NCI-H2227 (cell line): ENCODE data around the gene MACROH2A1.

ENCODE experiments used
- DNase-seq: peaks from one replicate; lab custom pipeline; 2025; ENCODE audit not compliant: unreplicated experiment; lab: John Stamatoyannopoulos, UW

MACROH2A1 gene

GRCh38 chr5:135436951-135437418, 38.0 kb upstream of the MACROH2A1 start:
- DNase-seq: no peak

DNA sequence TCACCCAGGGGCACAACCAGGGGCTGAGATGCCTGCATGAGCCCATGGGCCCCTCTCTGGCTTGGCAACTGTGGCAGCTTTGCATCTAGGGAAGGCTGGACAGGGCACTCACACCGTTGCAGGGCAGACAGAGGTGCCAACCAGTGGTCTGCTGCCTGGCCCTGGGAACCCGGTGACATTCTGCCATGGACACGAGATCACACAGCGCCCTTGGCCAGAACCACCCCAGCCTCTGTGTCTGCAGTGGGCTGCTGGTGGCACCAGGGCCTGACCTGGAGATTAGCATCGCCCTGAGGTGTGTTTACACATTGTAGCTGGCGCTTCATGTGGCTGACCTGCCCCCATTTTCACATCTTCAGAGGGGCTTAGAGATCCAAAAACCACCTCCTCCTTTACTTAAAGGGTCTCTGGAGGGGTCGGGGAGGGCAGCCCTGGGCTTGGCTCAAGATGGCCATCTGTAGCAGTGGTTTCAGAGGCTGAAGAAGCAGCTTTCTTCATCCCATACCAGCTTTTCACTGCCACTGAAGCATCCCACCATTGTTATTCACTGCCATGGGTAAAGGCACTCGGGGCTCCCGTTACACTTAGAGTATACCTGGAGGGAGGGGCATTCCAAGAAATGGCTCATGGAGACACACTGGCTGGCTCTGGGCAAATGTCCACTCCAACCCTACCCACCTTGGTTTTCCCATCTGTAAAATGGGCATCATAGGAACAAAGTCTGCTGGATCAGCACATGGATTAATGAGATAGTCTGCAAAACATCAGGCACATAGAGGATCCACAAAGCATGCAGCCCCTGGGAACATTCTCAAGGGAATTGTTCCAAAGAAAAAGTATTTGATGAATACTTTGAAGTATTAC, 36.7 kb upstream of the MACROH2A1 start:
- DNase-seq: no peak

DNA sequence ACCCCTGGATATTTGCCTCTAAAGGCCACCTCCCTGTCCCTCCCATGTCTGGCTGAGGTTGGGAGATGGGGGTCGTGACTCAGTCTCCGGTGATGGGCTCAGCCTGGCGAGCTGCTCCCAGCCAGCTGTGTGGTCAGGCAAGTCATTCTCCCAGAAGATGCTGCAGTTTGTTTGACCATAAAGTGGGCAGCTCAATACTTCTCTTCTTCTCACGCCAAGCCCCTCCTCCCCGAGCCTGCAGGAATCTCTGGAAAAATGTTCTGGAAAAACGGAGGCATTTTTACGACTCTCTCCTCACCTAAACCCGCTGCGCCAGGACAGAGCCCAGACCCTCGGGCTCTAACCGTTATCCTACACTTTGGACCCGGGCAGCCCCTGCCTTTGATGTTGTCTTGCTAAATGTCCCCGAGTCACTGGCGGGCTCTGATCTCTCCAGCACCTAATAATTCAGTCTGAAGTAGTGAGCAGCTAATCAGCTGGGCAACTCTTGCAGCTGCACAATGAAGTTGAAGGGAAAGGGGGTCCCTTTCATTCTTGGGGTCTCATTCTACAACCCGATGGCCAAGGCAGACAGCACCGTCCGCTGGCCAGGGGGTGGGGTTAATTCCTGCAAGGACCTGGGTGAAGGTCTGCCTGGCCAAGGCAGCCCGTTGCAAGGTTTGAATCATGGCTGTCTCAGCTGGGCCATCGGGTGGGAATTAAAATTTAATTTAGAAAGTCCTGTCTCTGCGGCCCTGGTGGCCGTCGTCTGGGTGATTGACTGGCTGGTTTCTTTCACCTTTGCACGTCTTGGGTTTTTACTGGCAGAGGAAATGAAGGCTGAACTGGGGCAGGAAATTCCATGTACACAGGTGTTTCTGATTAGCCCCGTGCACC, 35.8 kb upstream of the MACROH2A1 start:
- no peak for DNase-seq

DNA sequence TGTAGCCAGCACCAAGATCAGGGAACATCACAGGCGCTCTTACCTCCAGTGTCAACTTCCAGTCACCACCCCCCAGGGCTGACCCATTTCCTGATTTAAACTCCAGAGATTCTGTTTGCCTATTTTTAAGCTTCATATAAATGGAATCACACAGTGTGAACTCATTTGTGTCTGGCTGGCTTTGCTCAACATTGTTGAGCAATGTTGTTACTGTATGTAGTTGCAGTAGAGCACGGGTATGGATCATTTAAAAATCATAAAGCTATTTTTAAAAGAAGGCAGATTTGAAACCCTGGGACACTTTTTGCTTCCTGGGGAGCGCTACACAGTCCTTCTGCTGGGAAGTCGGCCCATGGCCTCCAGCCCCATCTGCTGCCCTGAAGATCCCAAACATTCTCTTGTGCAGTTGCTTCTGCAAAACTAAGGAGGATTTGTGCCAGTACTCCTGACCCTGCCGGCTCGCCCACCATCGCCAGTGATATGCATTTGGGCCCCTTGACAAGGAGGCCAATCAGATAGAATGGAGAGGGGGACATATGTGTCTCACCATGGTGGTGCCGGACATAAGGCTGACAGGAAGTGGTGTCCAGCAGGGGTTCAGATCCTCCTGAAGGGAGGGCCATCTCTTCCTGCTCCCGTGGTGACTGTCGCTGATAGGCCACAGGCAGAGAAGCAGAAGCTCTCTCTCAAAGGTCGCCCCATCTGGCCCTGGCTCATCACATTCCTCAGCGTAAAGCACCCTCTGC, 34.8 kb upstream of the MACROH2A1 start:
- no peak for DNase-seq

DNA sequence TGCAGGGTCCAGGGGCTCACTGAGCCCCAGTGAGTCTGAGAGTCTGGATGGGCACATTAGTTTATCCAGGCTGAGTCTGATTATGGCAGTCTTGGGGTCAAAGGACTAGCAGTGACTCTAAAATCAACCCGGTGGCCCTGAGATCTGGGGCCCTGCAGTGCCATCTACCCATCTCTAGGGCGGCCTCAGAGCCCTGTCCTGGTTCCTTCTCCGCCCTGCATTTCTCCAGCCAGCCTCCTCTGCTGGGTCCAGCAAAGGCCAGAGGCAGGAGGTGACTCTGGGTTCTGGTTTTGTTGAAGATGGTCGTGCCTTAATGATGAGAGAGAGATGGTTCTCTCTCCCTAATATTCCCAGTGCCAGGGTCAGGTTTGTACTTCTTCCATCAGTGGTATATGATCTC, 33.1 kb upstream of the MACROH2A1 start:
- no peak for DNase-seq

DNA sequence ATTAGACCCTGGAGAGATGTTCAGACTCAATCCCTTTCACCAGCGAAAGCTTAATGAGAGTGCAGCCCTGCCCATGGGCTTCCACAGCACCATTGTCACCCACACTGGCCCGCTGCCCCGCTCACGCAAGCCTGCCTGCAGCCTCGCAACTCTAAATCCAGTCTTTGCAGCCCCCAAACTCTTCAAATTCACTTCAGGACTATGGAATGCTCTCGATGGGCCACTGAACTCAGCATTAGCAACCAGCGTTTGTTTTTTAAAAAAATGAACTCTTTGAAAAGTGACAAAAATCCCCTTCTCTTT, 31.1 kb upstream of the MACROH2A1 start:
- no peak for DNase-seq

GRCh38 chr5:135429301-135430134, 30.5 kb upstream of the MACROH2A1 start:
- no peak for DNase-seq

DNA sequence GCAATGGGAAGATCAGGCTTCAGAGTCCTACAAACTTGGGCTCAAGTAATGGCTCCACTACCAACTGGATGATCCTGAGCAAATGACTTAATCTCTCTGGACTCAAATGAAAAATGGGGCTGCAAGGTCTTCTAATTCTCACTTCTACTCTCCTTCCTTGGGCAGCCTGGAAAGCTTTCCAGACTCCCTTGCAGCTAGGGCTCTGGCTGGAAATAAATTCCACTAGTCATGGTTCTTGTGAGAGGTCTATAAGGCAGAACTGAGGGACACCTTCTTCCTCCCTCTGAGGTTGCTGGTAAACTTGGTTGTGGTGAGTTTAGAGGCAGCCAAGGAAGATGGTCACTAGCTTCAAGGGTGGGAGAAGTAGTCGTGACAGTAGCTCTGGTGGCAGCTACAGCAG, 29.6 kb upstream of the MACROH2A1 start:
- no peak for DNase-seq

DNA sequence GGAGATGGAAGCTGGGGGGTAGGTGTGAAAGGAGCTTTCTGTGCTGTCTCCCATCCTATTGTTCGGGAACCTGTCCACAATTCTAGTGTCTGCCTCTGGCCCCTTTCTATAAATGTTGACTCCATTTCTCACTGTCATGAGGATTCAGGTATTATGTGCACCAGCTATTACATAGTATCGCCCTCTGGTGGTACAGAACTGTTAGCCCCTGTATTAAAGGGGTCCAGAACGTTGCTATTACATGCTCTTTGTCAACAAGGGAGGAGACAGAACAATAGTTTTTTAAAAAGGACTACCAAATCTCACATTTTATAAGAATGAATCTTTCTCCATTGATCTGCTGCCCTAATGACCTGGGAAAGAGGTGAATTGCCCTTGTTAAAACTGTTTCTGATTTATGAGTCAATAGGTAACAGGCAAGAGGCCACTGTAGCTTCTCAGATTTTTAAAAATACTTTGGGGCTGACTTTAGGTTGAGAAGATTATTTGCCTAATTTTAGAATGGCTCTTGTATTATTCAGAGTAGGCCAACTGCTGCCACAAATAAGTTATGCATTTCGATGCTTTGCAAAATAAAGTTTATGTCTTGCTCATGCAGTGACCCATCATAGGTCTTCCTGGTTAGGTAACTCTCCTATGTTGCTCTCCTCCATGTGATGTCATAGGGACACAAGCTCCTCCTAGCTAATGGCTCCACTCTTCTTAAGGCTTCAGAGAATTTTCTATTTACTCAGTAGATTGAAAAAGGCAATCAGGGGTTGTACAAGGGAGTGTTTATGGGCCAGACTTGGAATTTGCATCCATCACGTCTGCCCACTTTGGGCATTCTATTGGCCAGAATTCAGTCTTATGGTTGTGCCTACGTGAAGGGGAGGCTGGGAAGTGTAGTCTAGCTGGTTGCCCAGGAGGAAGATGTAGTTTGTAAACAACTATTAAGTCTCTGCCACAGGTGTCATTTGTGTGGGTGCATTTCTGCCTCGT, 27.4 kb upstream of the MACROH2A1 start:
- DNase-seq: peak; percentile 50

DNA sequence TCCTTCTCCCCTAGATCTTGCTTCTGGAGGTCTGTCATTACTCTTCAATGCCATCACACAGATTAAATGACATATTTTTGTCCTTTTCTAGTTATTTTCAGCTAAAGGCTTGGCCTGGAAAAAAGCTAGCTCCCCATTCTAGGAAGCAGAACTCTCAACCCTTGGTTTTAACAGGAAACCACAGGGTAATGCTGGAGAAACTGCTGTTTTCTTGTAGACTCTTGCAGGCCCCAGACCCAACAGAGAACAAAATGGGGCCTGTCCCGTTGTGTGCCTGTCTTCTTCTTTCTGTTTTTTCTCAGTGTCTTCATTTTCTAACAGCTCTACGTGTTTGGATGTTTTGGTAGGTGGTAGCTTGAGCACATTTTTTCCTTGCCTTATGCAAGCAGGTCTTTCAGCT, 26.6 kb upstream of the MACROH2A1 start:
- DNase-seq: no peak

DNA sequence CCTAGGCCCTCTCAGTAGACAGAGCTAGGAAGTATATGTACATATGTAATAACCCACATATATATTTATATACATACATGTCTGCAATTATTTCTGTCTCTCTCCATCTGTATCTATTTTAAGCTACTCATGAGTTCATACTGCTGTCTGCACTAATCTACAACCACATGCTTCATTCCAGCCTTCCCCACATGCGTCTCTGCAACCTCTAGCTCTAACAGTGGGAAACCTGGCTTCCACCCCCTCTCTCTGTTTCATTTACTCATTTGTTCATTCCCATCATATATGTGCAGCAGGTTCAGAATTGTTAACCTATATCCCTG, 24.8 kb upstream of the MACROH2A1 start:
- DNase-seq: no peak

DNA sequence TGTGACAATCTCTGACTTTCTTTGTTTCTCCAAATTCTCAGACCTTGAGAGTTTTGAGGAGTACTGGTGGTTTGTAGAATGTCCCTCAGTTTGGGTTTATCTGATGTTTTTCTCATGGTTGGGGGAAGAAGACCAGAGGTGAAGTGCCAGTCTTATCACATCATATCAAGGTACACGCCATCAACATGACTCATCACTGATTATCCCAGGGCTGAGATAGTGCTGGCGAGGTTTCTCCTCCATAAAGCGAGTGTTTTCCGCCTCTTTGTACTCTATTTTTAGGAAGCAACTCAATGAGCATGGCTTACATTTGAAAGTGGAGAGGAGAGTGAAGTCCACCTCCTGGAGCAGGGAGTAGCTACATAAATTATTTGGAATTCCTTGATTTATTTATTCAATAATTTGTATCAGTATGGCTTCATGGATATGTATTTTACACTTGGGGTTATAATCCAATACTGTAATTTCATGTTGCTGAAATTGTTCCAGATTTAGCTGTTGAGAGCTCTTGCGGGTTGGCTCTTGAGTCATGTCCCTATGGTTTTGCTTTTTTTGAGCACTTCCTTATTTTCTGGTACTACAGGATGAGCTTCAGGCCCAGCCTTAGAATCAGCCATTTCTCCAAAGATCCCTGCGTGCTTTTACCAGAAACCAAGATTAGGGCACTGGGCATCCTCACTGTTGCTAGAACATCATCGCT, 24.3 kb upstream of the MACROH2A1 start:
- DNase-seq: no peak

DNA sequence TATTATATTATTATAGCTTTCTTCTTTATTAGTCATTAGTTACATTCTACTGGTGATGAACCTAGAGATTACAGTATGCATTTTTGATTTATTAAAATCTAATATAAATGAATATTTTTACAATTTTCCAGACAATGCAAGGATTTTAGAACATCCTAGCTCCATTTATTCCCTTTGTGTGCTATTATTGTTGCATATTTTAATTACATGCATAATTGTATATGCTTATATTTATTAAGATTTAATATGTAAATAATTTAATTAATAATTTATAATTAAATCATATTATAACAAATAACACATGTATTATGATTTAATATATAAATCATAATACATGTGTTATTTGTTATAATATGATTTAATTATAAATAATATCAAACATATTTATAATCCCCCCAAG, 23.4 kb upstream of the MACROH2A1 start:
- DNase-seq: no peak

- DNase-seq: no peak
Measured at GRCh38 chr5:135417083-135417482, 18.1 kb upstream of the MACROH2A1 start.

GRCh38 chr5:135405082-135405481, 6.1 kb upstream of the MACROH2A1 start:
- no peak for DNase-seq

DNA sequence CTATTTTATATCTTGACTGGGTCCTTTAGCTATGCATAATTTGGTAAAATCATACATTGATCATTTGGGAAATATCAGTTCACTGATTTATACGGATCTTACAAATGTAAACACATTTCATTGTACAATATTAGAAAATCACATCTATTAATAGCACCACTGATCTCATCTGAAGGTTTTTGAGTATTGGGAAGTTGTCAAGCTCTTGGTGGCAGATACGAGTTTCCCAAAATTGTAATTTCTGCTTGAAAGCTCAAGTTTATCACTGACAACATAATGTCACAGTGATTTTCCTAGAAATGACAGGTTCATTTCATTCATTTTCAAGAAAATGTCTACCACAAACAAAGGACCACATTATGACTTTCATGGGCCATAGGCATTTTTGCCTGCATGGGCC, 3.0 kb upstream of the MACROH2A1 start:
- DNase-seq: no peak

GRCh38 chr5:135400866-135401265, 1.8 kb upstream of the MACROH2A1 start:
- peak; percentile 19 for DNase-seq

- DNase-seq: peak; percentile 37
Measured at GRCh38 chr5:135399794-135400542, 937 bp upstream of the MACROH2A1 start.
